Keratinocyte (primary cell): ENCODE results near the gene ALCAM. TPM values are rescaled to one million over a fixed set of nuclear protein-coding genes. Genes with fewer than 3 reads are reported as not detected.

ENCODE experiments used
- DNase-seq: peaks from one replicate; pipeline ENCODE4 v3.0.0-alpha.2; 2011; ENCODE audit warnings: low read depth, missing footprints, low spot score
- FAIRE-seq: peaks from 2 replicates; lab custom pipeline; 2011; peaks lifted over from hg19 to GRCh38; lab: Jason Lieb, UNC
- H2AFZ ChIP-seq: 2 replicates; pipeline ENCODE4 v1.6.0; 2012; ENCODE audit warnings: low read length, control low read depth, inconsistent platforms; ENCODE audit not compliant: control insufficient read depth
- H3K27ac ChIP-seq: 2 replicates; pipeline ENCODE4 v1.5.1; 2011; ENCODE audit warnings: low read length; ENCODE audit not compliant: control insufficient read depth, insufficient read depth
- H3K27me3 ChIP-seq: 3 replicates; pipeline ENCODE4 v1.6.0; 2011; ENCODE audit warnings: low read length; ENCODE audit not compliant: control insufficient read depth, insufficient read depth; ENCODE audit errors: extremely low read depth
- H3K36me3 ChIP-seq, 2 experiments: 2 replicates in 1 of 2; 3 replicates in 1 of 2; pipeline ENCODE4 v1.5.1; 2011; ENCODE audit warnings: low read length in 2 of 2, mild to moderate bottlenecking in 1 of 2; ENCODE audit not compliant: control insufficient read depth in 2 of 2, insufficient read depth in 2 of 2; ENCODE audit errors: extremely low read depth in 1 of 2
- H3K4me1 ChIP-seq: 3 replicates; pipeline ENCODE4 v1.5.1; 2011; ENCODE audit warnings: low read length; ENCODE audit not compliant: control insufficient read depth, insufficient read depth; ENCODE audit errors: extremely low read depth
- H3K4me2 ChIP-seq: 3 replicates; pipeline ENCODE4 v1.6.0; 2011; ENCODE audit warnings: low read depth, low read length; ENCODE audit not compliant: control insufficient read depth, insufficient read depth; ENCODE audit errors: extremely low read depth
- H3K4me3 ChIP-seq, 3 experiments: fragments of 200-600 bp in 1 of 3; sonication (generic) in 1 of 3; 2 replicates in 2 of 3; 3 replicates in 1 of 3; pipeline ENCODE4 v1.5.1; 2011 to 2016; ENCODE audit warnings: low read length in 3 of 3, mild to moderate bottlenecking in 3 of 3, control low read depth in 2 of 3, inconsistent platforms in 1 of 3, low read depth in 1 of 3, mixed read lengths in 1 of 3, mixed run types in 1 of 3, moderate library complexity in 1 of 3; ENCODE audit not compliant: control insufficient read depth in 2 of 3, insufficient read depth in 2 of 3; ENCODE audit errors: extremely low read depth in 1 of 3
- H3K79me2 ChIP-seq: 2 replicates; pipeline ENCODE4 v1.6.0; 2012; ENCODE audit warnings: low read length; ENCODE audit not compliant: control insufficient read depth, insufficient read depth
- H3K9ac ChIP-seq: 3 replicates; pipeline ENCODE4 v1.6.0; 2011; ENCODE audit warnings: low read length; ENCODE audit not compliant: control insufficient read depth, insufficient read depth; ENCODE audit errors: extremely low read depth
- H3K9me1 ChIP-seq: 3 replicates; pipeline ENCODE4 v1.6.0; 2011; ENCODE audit warnings: low read length; ENCODE audit not compliant: control insufficient read depth, insufficient read depth; ENCODE audit errors: extremely low read depth
- H3K9me3 ChIP-seq: 2 replicates; pipeline ENCODE4 v1.5.1; 2012; ENCODE audit warnings: low read depth, low read length; ENCODE audit not compliant: control insufficient read depth
- H4K20me1 ChIP-seq: 3 replicates; pipeline ENCODE4 v1.6.0; 2011; ENCODE audit warnings: low read length; ENCODE audit not compliant: control insufficient read depth, insufficient read depth; ENCODE audit errors: extremely low read depth
- EZH2 ChIP-seq: IDR thresholded peaks from one replicate; pipeline ENCODE4 v1.6.1; 2012; ENCODE audit warnings: inconsistent platforms, mild to moderate bottlenecking, low read length, moderate library complexity
- dilution Hi-C: fragments of 300-500 bp; cut with MboI; formaldehyde crosslinking; loops from one replicate; pipeline ENCODE4 v1.7.0; 2020; ENCODE audit warnings: low sequenced_read_pairs; ENCODE audit not compliant: extremely low pct_ligation_motif_present
- polyA plus RNA-seq, 5 experiments: library from polyadenylated mRNA; depleted of rRNA in 3 of 5; stranded (reverse) in 3 of 5; stranded (forward) in 1 of 5; unstranded in 1 of 5; fragments of >200 nt; gene quantifications; 1 replicate in 1 of 5; 2 replicates in 3 of 5; 3 replicates in 1 of 5; pipeline versions ENCODE4 v1.2.1 to v1.2.3, GENCODE V29; 2011 to 2012; ENCODE audit warnings: missing spikeins in 2 of 5, low read depth in 1 of 5, low replicate concordance in 1 of 5
- TF ChIP-seq, protein P1 (sequence below), 3 experiments: IDR thresholded peaks in 1 of 3; conservative IDR thresholded peaks in 1 of 3; optimal IDR thresholded peaks in 1 of 3; 2 replicates in 2 of 3; 3 replicates in 1 of 3; pipeline versions ENCODE3 to v1.5.1; 2011; ENCODE audit warnings: low read length in 3 of 3, mild to moderate bottlenecking in 3 of 3, moderate library complexity in 2 of 3, control low read depth in 1 of 3, inconsistent platforms in 1 of 3; ENCODE audit not compliant: insufficient read depth in 2 of 3; ENCODE audit errors: extremely low read depth in 1 of 3

Gene ALCAM
- polyA plus RNA-seq, 1 donor (not counting 4 experiments of a cell fraction or from before 2014, with no cell fraction given), result 71.3 TPM

DNA sequence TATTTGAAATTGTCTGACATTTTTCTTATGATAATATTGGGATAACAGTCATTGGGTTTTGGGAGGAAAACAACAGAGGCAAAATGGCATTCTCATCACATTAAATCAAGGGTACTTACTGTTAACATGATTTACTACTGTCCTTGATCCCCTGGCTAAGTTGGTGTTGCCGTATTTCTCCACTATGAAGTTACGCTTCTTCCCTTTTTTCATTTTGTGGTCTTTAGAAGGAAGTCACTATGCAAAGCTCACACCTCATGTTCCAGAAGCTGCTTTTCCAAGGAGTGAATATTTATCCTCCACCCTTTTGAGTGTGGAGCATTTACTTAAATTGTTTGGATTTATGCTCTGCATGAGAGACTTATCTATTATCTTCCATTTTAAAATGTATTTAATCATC, 63.7 kb downstream of the ALCAM start:
- Histone ChIP-seq H3K79me2 (peaks cover 24% of the 10 kb centered on the region), H3K4me1 (no peaks in the 10 kb centered on the region), H3K9me1 (no peaks in the 10 kb centered on the region), H3K9me3 (no peaks in the 10 kb centered on the region), H4K20me1 (no peaks in the 10 kb centered on the region), H3K9ac (no peak overlapping the region), H3K27me3 (no peaks in the 10 kb centered on the region), H3K36me3 (peaks cover 0 to 2% of the 10 kb centered on the region in 2 experiments), H3K27ac (no peak overlapping the region), H3K4me3 (no peak overlapping the region), H3K4me2 (no peak overlapping the region), H2AFZ (no peak overlapping the region)
- FAIRE-seq (no peak), DNase-seq (no peak)
- TF ChIP-seq, protein P1, sequence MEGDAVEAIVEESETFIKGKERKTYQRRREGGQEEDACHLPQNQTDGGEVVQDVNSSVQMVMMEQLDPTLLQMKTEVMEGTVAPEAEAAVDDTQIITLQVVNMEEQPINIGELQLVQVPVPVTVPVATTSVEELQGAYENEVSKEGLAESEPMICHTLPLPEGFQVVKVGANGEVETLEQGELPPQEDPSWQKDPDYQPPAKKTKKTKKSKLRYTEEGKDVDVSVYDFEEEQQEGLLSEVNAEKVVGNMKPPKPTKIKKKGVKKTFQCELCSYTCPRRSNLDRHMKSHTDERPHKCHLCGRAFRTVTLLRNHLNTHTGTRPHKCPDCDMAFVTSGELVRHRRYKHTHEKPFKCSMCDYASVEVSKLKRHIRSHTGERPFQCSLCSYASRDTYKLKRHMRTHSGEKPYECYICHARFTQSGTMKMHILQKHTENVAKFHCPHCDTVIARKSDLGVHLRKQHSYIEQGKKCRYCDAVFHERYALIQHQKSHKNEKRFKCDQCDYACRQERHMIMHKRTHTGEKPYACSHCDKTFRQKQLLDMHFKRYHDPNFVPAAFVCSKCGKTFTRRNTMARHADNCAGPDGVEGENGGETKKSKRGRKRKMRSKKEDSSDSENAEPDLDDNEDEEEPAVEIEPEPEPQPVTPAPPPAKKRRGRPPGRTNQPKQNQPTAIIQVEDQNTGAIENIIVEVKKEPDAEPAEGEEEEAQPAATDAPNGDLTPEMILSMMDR (optimal IDR thresholded peaks at IDR 0.05 in 1 of 3, IDR thresholded peaks at IDR 0.05 in 1 of 3, conservative IDR thresholded peaks at IDR 0.05 in 1 of 3; ENCODE audit: extremely low read depth in 1 of 3, insufficient read depth in 2 of 3, low read length in 3 of 3), result no peak
- TF ChIP-seq EZH2, result no peak
- dilution Hi-C loops, result no loop called here

DNA sequence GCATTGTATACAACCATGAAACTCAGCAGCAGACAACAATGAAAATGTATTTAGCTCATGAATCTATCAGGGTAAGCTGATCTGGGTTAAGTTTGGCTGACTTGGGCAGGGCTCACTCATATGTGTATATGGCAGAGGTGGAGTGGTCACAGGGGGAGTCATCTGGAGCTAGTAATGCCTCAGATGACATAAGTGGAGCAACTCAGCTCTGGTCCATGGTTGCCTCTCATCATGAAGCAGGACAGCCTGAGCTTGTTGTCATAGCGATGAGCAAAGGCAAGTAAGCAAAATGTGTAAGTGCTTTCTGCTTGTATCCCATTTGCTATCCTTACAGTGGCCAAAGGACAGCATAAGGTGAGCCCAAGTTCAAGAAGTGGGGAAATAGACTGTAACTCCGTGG, 64.5 kb downstream of the ALCAM start:
- Histone ChIP-seq H2AFZ (no peak overlapping the region), H3K79me2 (peaks cover 21% of the 10 kb centered on the region), H3K9me1 (no peaks in the 10 kb centered on the region), H3K4me1 (no peaks in the 10 kb centered on the region), H4K20me1 (no peaks in the 10 kb centered on the region), H3K4me3 (no peak overlapping the region), H3K9me3 (no peaks in the 10 kb centered on the region), H3K27me3 (no peaks in the 10 kb centered on the region), H3K9ac (no peak overlapping the region), H3K4me2 (no peak overlapping the region), H3K36me3 (peaks cover 0 to 2% of the 10 kb centered on the region in 2 experiments), H3K27ac (no peak overlapping the region)
- dilution Hi-C loops, result no loop called here
- DNase-seq (no peak), FAIRE-seq (no peak)
- no peak for TF ChIP-seq EZH2
- TF ChIP-seq, protein P1 (optimal IDR thresholded peaks at IDR 0.05 in 1 of 3, IDR thresholded peaks at IDR 0.05 in 1 of 3, conservative IDR thresholded peaks at IDR 0.05 in 1 of 3; ENCODE audit: extremely low read depth in 1 of 3, insufficient read depth in 2 of 3, low read length in 3 of 3), result no peak
